SK-N-SH (cell line): Measurements from ENCODE around the gene TLE6.

Experiments
- CHD2 ChIP-seq: fragments of 150-350 bp; IDR thresholded peaks from 2 replicates; pipeline ENCODE4 v1.6.1; 2018; ENCODE audit warnings: low read length; ENCODE audit not compliant: partially characterized antibody
- FOSL2 ChIP-seq: IDR thresholded peaks from 2 replicates; pipeline ENCODE4 v1.4.0; 2012; ENCODE audit warnings: low read depth, mild to moderate bottlenecking, moderate library complexity, borderline replicate concordance
- NRF1 ChIP-seq: IDR thresholded peaks from 2 replicates; pipeline ENCODE4 v1.6.1; 2012; ENCODE audit warnings: low read depth, mild to moderate bottlenecking, low read length
- RAD21 ChIP-seq: IDR thresholded peaks from 2 replicates; pipeline ENCODE4 v1.6.1; 2012; ENCODE audit warnings: mild to moderate bottlenecking, low read length
- TCF12 ChIP-seq: IDR thresholded peaks from 2 replicates; pipeline ENCODE4 v1.4.0; 2012
- TF ChIP-seq, protein P1 (sequence below): fragments of 200-600 bp; sonication (generic); IDR thresholded peaks from 2 replicates; pipeline ENCODE4 v1.6.1; 2017; ENCODE audit warnings: antibody characterized with exemption, mild to moderate bottlenecking, moderate library complexity
- TF ChIP-seq, protein P2 (sequence below): fragments of 150-350 bp; IDR thresholded peaks from 2 replicates; pipeline ENCODE4 v1.6.1; 2016; ENCODE audit warnings: mild to moderate bottlenecking, low read depth, low read length

- TF ChIP-seq, protein P1, sequence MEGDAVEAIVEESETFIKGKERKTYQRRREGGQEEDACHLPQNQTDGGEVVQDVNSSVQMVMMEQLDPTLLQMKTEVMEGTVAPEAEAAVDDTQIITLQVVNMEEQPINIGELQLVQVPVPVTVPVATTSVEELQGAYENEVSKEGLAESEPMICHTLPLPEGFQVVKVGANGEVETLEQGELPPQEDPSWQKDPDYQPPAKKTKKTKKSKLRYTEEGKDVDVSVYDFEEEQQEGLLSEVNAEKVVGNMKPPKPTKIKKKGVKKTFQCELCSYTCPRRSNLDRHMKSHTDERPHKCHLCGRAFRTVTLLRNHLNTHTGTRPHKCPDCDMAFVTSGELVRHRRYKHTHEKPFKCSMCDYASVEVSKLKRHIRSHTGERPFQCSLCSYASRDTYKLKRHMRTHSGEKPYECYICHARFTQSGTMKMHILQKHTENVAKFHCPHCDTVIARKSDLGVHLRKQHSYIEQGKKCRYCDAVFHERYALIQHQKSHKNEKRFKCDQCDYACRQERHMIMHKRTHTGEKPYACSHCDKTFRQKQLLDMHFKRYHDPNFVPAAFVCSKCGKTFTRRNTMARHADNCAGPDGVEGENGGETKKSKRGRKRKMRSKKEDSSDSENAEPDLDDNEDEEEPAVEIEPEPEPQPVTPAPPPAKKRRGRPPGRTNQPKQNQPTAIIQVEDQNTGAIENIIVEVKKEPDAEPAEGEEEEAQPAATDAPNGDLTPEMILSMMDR = no peak
- TF ChIP-seq, protein P2, sequence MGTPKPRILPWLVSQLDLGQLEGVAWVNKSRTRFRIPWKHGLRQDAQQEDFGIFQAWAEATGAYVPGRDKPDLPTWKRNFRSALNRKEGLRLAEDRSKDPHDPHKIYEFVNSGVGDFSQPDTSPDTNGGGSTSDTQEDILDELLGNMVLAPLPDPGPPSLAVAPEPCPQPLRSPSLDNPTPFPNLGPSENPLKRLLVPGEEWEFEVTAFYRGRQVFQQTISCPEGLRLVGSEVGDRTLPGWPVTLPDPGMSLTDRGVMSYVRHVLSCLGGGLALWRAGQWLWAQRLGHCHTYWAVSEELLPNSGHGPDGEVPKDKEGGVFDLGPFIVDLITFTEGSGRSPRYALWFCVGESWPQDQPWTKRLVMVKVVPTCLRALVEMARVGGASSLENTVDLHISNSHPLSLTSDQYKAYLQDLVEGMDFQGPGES = no peak
- TF ChIP-seq NRF1 (no peak), RAD21 (no peak), TCF12 (no peak), FOSL2 (no peak), CHD2 (no peak)
These were observed 35.9 kb downstream of the TLE6 start for GRCh38 chr19:3013263-3013725.
